Measurements from ENCODE around the gene WDPCP.

DNA sequence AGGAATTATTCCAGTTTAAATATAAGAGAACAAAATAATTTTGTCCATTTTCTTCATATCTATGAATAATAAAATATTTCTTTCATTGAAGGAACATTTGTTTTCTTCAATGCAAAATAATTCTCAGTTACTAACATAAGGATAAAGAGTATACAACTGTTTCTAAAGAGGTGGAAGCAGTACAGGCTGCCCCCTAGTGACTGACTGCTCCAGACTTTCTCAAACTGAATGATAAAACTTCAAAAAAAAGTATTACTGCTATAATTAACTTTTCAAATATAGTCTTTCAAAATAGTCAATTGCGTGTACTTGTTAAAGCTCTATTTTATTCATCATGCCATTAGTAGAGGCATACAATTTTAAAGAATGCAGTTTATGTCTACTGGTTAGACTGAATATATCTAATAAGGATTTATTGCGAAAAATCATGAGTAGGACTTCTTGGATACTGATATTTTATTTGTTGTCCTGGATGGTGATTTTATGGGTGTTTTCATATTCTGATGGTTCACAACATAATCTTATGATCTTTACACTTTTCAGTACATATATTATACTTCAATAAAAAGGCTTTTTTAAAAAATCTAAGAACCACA is 100.1 kb downstream of the WDPCP start:
- TF ChIP-seq, protein P1, sequence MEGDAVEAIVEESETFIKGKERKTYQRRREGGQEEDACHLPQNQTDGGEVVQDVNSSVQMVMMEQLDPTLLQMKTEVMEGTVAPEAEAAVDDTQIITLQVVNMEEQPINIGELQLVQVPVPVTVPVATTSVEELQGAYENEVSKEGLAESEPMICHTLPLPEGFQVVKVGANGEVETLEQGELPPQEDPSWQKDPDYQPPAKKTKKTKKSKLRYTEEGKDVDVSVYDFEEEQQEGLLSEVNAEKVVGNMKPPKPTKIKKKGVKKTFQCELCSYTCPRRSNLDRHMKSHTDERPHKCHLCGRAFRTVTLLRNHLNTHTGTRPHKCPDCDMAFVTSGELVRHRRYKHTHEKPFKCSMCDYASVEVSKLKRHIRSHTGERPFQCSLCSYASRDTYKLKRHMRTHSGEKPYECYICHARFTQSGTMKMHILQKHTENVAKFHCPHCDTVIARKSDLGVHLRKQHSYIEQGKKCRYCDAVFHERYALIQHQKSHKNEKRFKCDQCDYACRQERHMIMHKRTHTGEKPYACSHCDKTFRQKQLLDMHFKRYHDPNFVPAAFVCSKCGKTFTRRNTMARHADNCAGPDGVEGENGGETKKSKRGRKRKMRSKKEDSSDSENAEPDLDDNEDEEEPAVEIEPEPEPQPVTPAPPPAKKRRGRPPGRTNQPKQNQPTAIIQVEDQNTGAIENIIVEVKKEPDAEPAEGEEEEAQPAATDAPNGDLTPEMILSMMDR (IDR thresholded peaks at IDR 0.05; ENCODE audit: low read depth, low read length), result peak; percentile 75
- TF ChIP-seq MAX (IDR thresholded peaks at IDR 0.05; ENCODE audit: low read depth, low read length) (no peak), POLR2A (IDR thresholded peaks at IDR 0.05; ENCODE audit: extremely low read depth, insufficient read length) (no peak), MYC (IDR thresholded peaks at IDR 0.05; ENCODE audit: low read depth, low read length) (no peak)

All from NB4 (cell line).